HG02973 (cell line): ENCODE results near the gene CYP27A1.
"Not testable (repeated sequence)": the region's sequence is repeated elsewhere in the genome, so short reads cannot be mapped to it uniquely, and the experiment has no call there.

Experiments used
- ATAC-seq: cut with Tn5 transposase; IDR thresholded peaks from one replicate; pipeline ENCODE4 v1.9.1; 2021; ENCODE audit warnings: moderate library complexity; ENCODE audit not compliant: unreplicated experiment

Gene CYP27A1

DNA sequence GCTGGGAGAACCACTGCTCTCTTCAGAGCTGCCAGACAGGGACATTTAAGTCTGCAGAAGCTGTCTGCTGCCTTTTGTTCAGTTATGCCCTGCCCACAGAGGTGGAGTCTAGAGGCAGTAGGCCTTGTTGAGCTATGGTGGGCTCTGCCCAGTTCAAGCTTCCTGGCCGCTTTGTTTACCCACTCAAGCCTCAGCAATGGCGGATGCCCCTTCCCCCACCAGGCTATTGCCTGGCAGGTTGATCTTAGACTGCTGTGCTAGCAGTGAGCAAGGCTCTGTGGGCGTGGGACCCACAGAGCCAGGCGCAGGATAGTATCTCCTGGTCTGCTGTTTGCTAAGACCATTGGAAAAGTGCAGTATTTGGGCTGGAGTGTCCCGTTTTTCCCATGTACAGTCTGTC is 9.2 kb upstream of the CYP27A1 start:
- ATAC-seq = not testable (repeated sequence)

- ATAC-seq = no peak
Measured at GRCh38 chr2:218773881-218774280, 8.1 kb upstream of the CYP27A1 start.

DNA sequence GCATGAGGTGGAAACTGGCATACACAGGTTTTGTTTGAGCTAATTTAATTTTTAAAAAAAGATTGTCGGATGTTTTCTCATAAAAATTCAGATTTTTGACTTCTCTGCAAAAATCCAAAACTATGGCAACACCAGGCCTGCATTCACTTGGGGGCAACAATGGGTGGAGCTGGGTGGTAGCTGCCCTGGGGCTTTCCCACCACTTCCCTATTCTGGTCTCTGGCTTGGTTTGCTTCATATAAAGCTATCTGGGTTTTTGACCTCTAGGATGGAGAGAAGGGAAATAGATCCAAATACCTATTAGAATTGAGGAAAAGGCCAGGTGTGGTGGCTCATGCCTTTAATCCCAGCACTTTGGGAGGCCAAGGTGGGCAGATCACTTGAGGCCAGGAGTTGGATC is 5.5 kb upstream of the CYP27A1 start:
- ATAC-seq = no peak

GRCh38 chr2:218777276-218777990 is 4.5 kb upstream of the CYP27A1 start:
- no peak for ATAC-seq

- no peak for ATAC-seq
Measured at GRCh38 chr2:218780046-218780445, 1.9 kb upstream of the CYP27A1 start.

- no peak for ATAC-seq
Measured at GRCh38 chr2:218780851-218781690, 876 bp upstream of the CYP27A1 start.

DNA sequence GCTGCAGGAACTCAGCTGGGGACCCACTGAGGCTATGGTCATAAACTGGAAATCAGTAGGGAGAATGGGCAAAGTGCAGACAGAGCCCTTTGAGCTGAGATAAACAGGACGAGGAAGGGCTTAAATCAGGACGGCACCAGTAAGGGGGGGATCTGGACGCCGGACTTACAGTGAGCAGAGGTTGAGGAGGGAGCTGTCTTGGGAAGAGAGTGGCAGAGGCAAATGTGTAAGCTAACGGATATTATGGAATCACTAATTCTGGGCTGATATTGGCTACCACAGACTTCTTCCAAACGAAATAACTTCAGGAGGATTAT is 539 bp downstream of the CYP27A1 start:
- ATAC-seq = no peak

DNA sequence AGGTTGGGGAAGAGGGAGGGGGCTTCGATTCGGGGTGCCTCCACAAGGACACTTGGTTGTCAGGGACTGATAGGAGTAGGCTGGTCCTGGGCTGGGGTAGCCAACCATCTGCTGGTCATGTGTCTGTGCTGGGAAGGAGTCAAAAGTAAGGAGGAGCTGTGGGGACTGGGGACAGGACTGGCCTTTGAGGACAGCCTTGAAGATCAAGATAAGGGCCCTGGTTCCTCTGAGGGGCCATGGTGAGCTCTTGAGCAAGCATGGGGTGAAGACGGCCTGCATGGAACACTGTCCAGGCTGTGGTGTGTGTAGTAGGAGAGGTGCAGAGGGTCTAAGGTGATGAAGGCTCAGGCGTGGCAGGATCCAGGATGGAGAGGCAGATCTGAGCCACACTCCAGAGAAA is 1.7 kb downstream of the CYP27A1 start:
- ATAC-seq = no peak

DNA sequence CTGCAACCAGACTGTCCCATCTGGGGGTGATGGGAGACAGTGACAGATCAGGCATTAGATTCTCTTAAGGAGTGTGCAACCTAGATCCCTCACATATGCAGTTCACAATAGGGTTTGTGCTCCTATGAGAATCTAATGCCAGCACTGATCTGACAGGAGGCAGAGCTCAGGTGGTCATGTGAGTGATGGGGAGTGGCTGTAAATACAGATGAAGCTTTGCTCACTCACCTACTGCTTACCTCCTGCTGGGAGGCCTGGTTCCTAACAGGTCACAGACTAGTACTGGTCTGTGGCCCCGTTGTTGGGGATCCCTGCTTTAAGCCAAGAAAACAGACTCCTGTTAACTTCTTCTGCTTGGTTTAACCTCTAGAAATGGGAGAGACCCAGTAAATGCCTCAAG is 3.2 kb downstream of the CYP27A1 start:
- ATAC-seq = no peak

GRCh38 chr2:218786133-218786532 is 4.2 kb downstream of the CYP27A1 start:
- no peak for ATAC-seq

GRCh38 chr2:218788529-218789255 is 6.7 kb downstream of the CYP27A1 start:
- ATAC-seq = no peak

DNA sequence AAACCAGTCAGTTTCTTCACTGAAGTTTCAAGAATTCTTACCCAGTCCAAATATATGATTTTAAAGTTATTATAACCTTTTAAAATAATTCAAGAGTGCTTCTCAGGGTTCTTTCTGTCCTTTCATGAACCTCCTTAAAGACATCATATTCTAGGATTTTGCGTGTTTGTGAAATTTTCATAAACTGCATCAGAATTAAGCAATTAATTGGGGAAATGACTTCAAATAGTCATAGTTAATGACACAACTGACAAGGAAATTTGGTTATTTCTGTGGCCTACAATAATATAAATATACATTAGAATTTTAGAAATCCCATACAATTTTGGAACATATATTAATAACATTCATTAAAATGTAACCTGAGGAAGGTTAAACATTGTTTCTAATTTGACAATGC is 10.5 kb downstream of the CYP27A1 start:
- no peak for ATAC-seq

- no peak for ATAC-seq
Measured at GRCh38 chr2:218796691-218797090, 14.7 kb downstream of the CYP27A1 start.

- ATAC-seq = no peak
Measured at GRCh38 chr2:218798767-218799504, 17.0 kb downstream of the CYP27A1 start.

DNA sequence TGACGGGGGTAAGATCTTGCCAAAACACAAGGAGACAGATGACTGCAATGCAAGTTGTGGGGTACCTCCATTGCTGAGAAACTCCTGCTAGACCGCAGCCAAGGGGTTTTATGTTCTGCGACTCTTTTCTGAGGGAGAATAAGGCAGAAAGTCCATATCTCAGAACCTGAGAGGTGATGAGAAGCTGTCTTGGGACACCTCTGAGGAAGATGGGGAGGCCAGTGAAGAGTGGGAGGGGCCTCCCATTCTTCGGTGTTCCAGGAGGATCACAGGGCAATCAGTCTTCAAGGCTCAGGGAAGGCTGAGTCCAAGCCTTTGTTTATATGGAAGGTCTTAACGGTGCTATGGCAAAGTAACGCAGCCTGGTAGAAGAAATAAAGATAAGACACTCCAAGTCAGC is 18.0 kb downstream of the CYP27A1 start:
- ATAC-seq = no peak

DNA sequence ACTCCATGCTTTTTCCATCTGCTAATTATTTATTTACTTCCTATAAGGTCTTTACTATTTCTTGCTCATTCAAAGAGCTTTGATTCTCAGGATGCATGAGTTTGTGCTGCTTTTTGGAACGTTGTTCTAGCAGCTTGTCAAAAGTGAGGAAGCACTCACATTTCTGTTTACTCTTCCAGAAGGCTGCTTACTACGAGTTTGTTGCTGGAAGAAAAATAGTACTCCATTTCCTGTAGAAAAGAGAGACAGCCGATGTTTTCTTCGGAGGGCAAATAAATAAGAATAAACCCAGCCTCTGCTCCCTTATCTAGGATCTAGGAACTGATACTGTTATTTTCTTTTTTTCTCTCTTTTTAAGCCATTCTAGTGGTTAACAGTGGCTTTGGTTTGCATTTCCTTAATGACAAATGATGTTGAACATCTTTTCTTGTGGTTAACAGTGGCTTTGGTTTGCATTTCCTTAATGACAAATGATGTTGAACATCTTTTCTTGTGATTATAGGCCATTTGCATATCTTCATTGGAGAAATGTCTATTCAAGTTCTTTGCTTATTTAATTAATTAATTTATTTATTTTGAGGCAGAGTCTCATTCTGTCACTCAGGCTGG is 20.5 kb downstream of the CYP27A1 start:
- no peak for ATAC-seq

DNA sequence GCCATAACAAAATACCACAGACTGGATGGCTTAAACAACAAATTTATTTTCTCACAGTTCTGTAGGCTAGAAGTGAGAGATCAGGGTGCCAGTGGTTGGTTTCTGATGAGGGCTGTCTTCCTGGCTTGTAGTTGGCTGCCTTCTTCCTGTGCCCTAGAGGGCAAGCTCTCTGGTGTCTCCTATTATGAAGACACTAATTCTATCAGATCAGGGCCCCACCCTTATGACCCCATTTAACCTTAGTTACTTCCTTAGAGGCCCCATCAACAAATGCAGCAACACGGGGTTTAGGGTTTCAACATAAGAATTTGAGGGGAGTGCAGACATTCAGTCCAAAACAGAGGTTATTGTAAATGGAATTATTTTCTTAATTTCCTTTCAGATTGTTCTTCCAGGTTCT is 22.9 kb downstream of the CYP27A1 start:
- no peak for ATAC-seq

DNA sequence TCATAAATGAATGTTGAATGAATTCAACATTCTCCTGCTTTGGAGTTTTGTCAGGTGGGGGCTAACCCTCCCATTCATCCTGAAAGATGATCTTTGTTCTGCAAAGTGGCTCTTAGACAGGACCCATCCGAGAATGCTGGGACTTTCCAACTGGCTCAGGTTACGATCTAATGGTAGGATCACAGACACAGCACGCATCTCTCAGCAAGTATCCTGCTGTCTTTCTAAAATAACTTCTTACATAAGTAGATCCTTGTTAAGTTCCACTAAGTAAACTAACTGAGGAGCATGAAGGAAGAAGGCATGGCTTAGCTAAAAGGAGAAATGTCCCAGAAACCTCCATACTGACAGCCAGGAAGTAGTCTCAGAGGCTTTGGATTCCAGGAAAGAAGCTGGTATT is 23.7 kb downstream of the CYP27A1 start:
- ATAC-seq = no peak

GRCh38 chr2:218806346-218806978 is 24.5 kb downstream of the CYP27A1 start:
- peak; percentile 72 for ATAC-seq

- ATAC-seq = no peak
Measured at GRCh38 chr2:218807626-218808025, 25.7 kb downstream of the CYP27A1 start.
